GM12891 (cell line): Measurements from ENCODE around the gene SCNN1G.

ENCODE experiments used
- DNase-seq: peaks from one replicate; pipeline ENCODE4 v3.0.0; 2011; ENCODE audit warnings: low spot score; ENCODE audit not compliant: insufficient read length
- FAIRE-seq: peaks from 2 replicates; lab custom pipeline; 2011; peaks lifted over from hg19 to GRCh38; lab: Jason Lieb, UNC
- PAX5 ChIP-seq: IDR thresholded peaks from 2 replicates; pipeline ENCODE4 v1.6.1; 2011; ENCODE audit warnings: low read length, moderate library complexity, mild to moderate bottlenecking; ENCODE audit not compliant: insufficient read depth, severe bottlenecking
- POLR2A ChIP-seq: IDR thresholded peaks from 2 replicates; pipeline ENCODE4 v1.6.1; 2011; ENCODE audit warnings: low read depth, low read length, control low read depth
- POLR2AphosphoS5 ChIP-seq: IDR thresholded peaks from 2 replicates; pipeline ENCODE4 v1.6.1; 2011; ENCODE audit warnings: low read depth, low read length, control low read depth
- POU2F2 ChIP-seq: IDR thresholded peaks from 2 replicates; pipeline ENCODE4 v1.6.1; 2011; ENCODE audit warnings: low read depth, mild to moderate bottlenecking, control low read depth, low read length, moderate library complexity
- SPI1 ChIP-seq: IDR thresholded peaks from 2 replicates; pipeline ENCODE4 v1.6.1; 2011; ENCODE audit warnings: low read depth, low read length, control low read depth
- TAF1 ChIP-seq: IDR thresholded peaks from 2 replicates; pipeline ENCODE4 v1.6.1; 2011; ENCODE audit warnings: low read depth, low read length, control low read depth

Gene SCNN1G

DNA sequence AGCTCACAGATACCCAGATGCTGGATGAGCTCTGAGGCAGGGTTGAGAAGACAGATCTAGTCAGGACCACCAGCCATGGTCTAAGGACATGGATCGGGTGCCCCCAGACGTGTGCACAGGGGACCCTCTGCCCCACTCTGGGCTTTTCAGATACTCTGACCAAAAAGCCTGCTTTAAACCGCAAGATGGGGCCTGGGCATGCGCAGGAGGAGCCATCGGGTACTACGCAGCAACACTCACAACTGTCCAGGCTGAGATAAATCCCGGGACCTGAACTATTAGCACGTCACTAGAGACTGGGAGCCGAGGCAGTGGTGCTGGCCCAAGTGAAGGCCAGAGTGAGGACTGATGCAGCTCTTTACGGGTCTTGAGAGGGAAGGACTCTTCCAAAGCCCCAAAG lies 32.9 kb downstream of the SCNN1G start:
- TF ChIP-seq SPI1 (no peak), POLR2A (no peak), POLR2AphosphoS5 (no peak), POU2F2 (no peak), PAX5 (no peak), TAF1 (no peak)
- DNase-seq (no peak), FAIRE-seq (no peak)

DNA sequence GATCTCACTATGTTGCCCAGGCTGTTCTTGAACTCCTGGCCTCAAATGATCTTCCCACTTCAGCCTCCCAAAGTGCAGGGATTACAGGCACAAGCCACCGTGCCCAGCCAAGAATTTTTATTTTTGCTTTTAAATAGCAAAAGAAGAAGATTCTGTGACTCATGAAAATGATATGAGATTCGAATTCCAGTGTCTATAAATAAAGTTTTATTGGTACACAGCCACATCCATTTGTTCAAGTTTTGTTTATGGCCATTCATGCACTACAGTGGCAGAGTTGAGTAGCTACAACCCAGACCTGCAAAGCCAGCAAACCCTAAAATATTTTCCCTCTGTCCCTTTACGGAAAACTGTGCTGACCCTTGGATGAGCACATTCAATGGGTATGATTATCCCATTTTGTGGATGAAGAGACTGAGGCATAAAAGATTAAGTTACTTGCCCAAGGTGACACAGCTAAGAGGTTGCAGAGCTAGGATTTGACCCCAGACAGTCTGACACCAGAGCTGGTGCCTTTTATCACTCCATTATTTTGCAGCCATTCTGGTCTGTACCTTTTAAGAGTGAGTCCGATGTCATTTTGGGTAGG lies 34.2 kb downstream of the SCNN1G start:
- DNase-seq (no peak), FAIRE-seq (no peak)

DNA sequence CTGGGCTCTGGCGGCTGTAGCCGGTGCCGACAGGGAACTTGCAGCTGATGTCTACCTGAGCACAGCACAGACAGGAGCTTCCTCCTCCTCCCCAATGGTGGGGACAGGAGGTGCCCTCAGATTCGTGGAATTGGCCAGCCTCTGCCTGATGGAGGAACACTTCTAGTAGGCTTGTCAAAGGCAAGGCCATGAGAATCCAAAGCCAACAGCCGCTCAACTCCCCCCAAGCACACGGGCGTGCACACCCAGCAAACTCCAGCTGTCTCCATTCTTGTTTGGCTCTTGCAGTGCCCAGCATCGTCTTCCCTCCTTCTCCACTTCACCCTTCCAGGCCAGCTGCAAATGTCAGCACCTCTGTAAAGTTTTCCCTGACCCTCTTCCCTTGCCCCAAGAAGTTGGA lies 35.1 kb downstream of the SCNN1G start:
- no peak for TF ChIP-seq SPI1
- TF ChIP-seq POU2F2: no peak
- TF ChIP-seq POLR2AphosphoS5: no peak
- TF ChIP-seq TAF1: no peak
- no peak for TF ChIP-seq PAX5
- no peak for TF ChIP-seq POLR2A
- no peak for FAIRE-seq
- no peak for DNase-seq

More for the DNA sequence above, 34.2 kb downstream of the SCNN1G start:
- TF ChIP-seq POLR2AphosphoS5: no peak
- TF ChIP-seq TAF1: no peak
- TF ChIP-seq POLR2A: no peak
- TF ChIP-seq SPI1: no peak
- TF ChIP-seq PAX5: no peak
- no peak for TF ChIP-seq POU2F2

- TF ChIP-seq POLR2A: no peak
- no peak for TF ChIP-seq TAF1
- TF ChIP-seq SPI1: no peak
- TF ChIP-seq POU2F2: no peak
- TF ChIP-seq PAX5: no peak
- TF ChIP-seq POLR2AphosphoS5: no peak
- DNase-seq (no peak), FAIRE-seq (no peak)
Observed at GRCh38 chr16:23222929-23223328, 40.4 kb downstream of the SCNN1G start.

DNA sequence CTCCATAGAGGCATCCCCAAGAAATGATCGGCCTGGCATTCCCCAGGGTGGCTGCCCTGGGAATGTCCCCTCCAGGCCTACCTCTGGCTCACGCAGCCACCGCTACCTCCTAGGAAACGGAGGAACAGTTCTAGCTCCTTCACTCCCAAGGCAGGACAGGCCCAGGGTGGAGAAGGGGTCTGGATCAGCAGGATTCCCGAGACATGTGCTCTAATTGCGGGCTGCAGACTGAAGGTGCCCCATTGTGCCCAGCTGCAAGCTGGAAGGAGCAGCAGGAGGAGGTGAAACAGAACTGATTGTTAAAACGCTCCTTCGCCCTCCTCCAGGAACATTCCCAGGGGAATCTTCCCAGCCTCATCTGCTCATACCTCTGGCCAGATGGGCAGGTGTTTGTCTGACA lies 40.8 kb downstream of the SCNN1G start:
- no peak for FAIRE-seq
- DNase-seq: no peak
- TF ChIP-seq POLR2AphosphoS5: no peak
- TF ChIP-seq SPI1: no peak
- no peak for TF ChIP-seq POLR2A
- TF ChIP-seq PAX5: no peak
- no peak for TF ChIP-seq TAF1
- no peak for TF ChIP-seq POU2F2

DNA sequence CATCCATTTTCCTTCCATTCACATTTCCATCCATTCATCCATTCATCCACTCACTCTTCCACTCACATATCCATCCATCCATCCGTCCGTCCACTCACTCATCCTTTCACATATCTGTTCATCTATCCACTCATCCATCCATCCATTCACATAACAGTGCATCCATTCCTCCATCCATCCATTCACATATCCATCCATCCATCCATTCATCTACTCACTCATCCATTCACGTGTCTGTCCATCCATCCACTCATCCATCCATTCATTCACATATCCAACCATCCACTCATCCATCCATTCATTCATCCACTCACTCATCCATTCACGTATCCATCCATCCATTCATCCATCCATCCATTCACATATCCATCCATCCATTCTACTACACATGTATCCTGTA lies 42.6 kb downstream of the SCNN1G start:
- TF ChIP-seq POLR2AphosphoS5: no peak
- no peak for TF ChIP-seq TAF1
- no peak for TF ChIP-seq PAX5
- TF ChIP-seq POU2F2: no peak
- TF ChIP-seq SPI1: no peak
- no peak for TF ChIP-seq POLR2A
- FAIRE-seq: no peak

GRCh38 chr16:23225634-23226033 lies 43.1 kb downstream of the SCNN1G start:
- no peak for TF ChIP-seq POLR2A
- TF ChIP-seq POU2F2: no peak
- no peak for TF ChIP-seq SPI1
- TF ChIP-seq TAF1: no peak
- TF ChIP-seq PAX5: no peak
- no peak for TF ChIP-seq POLR2AphosphoS5
- DNase-seq (no peak), FAIRE-seq (no peak)

More for the DNA sequence above, 42.6 kb downstream of the SCNN1G start:
- DNase-seq: no peak

DNA sequence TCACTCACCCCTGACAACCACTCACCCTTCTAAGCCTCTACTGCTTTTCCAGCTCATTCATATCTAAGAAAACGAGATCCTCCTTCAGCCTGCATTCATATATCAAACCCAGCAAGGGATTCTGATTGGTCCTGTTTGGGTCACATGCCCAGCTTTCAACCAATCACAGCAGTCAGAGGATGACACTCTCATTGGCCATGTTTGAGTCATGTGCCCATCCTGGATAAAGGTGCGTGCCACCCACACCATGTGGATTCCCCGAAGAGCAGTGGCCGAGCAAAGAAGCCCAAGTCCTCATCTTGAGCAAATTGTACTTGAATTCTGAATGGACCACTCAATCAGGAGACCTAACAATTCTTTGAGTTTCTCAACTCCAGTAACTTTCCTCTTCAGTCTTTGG lies 45.0 kb downstream of the SCNN1G start:
- no peak for FAIRE-seq
- DNase-seq: no peak
- TF ChIP-seq TAF1 (no peak), POLR2A (no peak), POU2F2 (no peak), PAX5 (no peak), SPI1 (no peak), POLR2AphosphoS5 (no peak)

- no peak for DNase-seq
- FAIRE-seq: no peak
- TF ChIP-seq POLR2A: no peak
- TF ChIP-seq POU2F2: no peak
- TF ChIP-seq PAX5: no peak
- TF ChIP-seq POLR2AphosphoS5: no peak
- no peak for TF ChIP-seq TAF1
- no peak for TF ChIP-seq SPI1
Observed at GRCh38 chr16:23229714-23230113, 47.2 kb downstream of the SCNN1G start.

DNA sequence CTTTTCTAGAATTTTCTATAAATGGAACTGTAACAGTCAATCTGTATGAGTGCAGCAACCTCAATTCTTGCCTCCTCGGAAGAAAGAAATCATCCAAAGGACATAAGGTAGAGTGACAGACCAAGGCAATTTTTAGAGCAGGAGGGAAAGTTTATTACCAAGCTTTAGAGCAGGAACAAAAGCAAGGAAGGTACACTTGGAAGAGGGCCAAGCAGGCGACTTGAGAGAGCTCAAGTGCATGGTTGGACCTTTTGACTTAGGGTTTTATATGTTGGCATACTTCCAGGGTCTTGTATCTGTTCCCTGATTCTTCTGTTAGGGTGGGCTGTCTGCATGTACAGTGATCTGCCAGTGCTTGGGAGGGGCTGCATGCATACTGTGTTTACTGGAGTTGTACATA lies 50.3 kb downstream of the SCNN1G start:
- no peak for TF ChIP-seq POLR2AphosphoS5
- TF ChIP-seq POU2F2: no peak
- no peak for TF ChIP-seq TAF1
- TF ChIP-seq SPI1: no peak
- no peak for TF ChIP-seq POLR2A
- TF ChIP-seq PAX5: no peak
- DNase-seq (no peak), FAIRE-seq (no peak)
